GM18505 (cell line): ENCODE measurements around the gene SLC35B1.
"Not testable (repeated sequence)": the region's sequence is repeated elsewhere in the genome, so short reads cannot be mapped to it uniquely, and the experiment has no call there.

Experiments used
- ATAC-seq: cut with Tn5 transposase; IDR thresholded peaks from one replicate; pipeline ENCODE4 v1.9.1; 2021; ENCODE audit not compliant: unreplicated experiment
- POLR2A ChIP-seq: IDR thresholded peaks from 4 replicates; pipeline ENCODE4 v1.6.1; 2011; ENCODE audit warnings: borderline replicate concordance; ENCODE audit not compliant: insufficient read depth, insufficient read length; ENCODE audit errors: extremely low read depth

SLC35B1 gene

GRCh38 chr17:49680314-49680713 is 27.4 kb downstream of the SLC35B1 start:
- TF ChIP-seq POLR2A: no peak
- no peak for ATAC-seq

GRCh38 chr17:49677933-49678847 is 29.6 kb downstream of the SLC35B1 start, which contains the start of gene SPOP:
Gene SPOP (minus strand): TSS chr17:49678097. CDS start chr17:49622810, 55,287 bp downstream.
- ATAC-seq: peak; percentile 78
- peak; percentile 79 for TF ChIP-seq POLR2A

GRCh38 chr17:49677134-49677932 is 30.4 kb downstream of the SLC35B1 start:
- TF ChIP-seq POLR2A: peak; percentile 68

GRCh38 chr17:49676276-49676868 is 31.4 kb downstream of the SLC35B1 start:
- peak; percentile 50 for ATAC-seq
- TF ChIP-seq POLR2A: no peak

More at GRCh38 chr17:49677134-49677932, 30.4 kb downstream of the SLC35B1 start:
- peak; percentile 51 for ATAC-seq

GRCh38 chr17:49674507-49674906 is 33.3 kb downstream of the SLC35B1 start:
- no peak for TF ChIP-seq POLR2A
- ATAC-seq: no peak

GRCh38 chr17:49673679-49674078 is 34.1 kb downstream of the SLC35B1 start:
- not testable (repeated sequence) for ATAC-seq

- TF ChIP-seq POLR2A: no peak
- ATAC-seq: no peak
Measured at GRCh38 chr17:49670641-49671040, 37.1 kb downstream of the SLC35B1 start.

- no peak for ATAC-seq
- TF ChIP-seq POLR2A: no peak
Measured at GRCh38 chr17:49670002-49670401, 37.8 kb downstream of the SLC35B1 start.

GRCh38 chr17:49667854-49668253 is 39.9 kb downstream of the SLC35B1 start:
- TF ChIP-seq POLR2A: no peak

GRCh38 chr17:49664706-49665211 is 43.0 kb downstream of the SLC35B1 start:
- no peak for ATAC-seq

More at GRCh38 chr17:49667854-49668253, 39.9 kb downstream of the SLC35B1 start:
- no peak for ATAC-seq

GRCh38 chr17:49659661-49660382 is 47.9 kb downstream of the SLC35B1 start:
- TF ChIP-seq POLR2A: no peak

More at GRCh38 chr17:49664706-49665211, 43.0 kb downstream of the SLC35B1 start:
- no peak for TF ChIP-seq POLR2A

GRCh38 chr17:49656247-49656646 is 51.5 kb downstream of the SLC35B1 start:
- no peak for ATAC-seq
- no peak for TF ChIP-seq POLR2A

More at GRCh38 chr17:49659661-49660382, 47.9 kb downstream of the SLC35B1 start:
- no peak for ATAC-seq
